Neural progenitor cell (in vitro differentiated cells): Measurements from ENCODE around the gene GPN3. TPM values are rescaled to one million over a fixed set of nuclear protein-coding genes. Genes with fewer than 3 reads are reported as not detected.

Experiments
- DNase-seq: peaks from one replicate; pipeline ENCODE4 v3.0.0-alpha.2; 2016; ENCODE audit warnings: low spot score
- H2AFZ ChIP-seq: fragments of 200-600 bp; sonication (generic); replicated peaks from 2 replicates; pipeline ENCODE4 v1.6.1; 2016; ENCODE audit warnings: antibody characterized with exemption
- H3F3A ChIP-seq: fragments of 200-600 bp; sonication (generic); 2 replicates; pipeline ENCODE4 v1.6.1; 2016; ENCODE audit warnings: antibody characterized with exemption, low read depth
- H3K27ac ChIP-seq: fragments of 200-600 bp; sonication (generic); 2 replicates; pipeline ENCODE4 v1.5.1; 2016; ENCODE audit warnings: mild to moderate bottlenecking
- H3K27me3 ChIP-seq: fragments of 200-600 bp; sonication (generic); 2 replicates; pipeline ENCODE4 v1.6.1; 2016; ENCODE audit warnings: mild to moderate bottlenecking, moderate library complexity
- H3K36me3 ChIP-seq: fragments of 200-600 bp; sonication (generic); 2 replicates; pipeline ENCODE4 v1.5.1; 2016
- H3K4me1 ChIP-seq: fragments of 200-600 bp; sonication (generic); 2 replicates; pipeline ENCODE4 v1.6.1; 2016; ENCODE audit warnings: mixed run types
- H3K4me2 ChIP-seq: fragments of 200-600 bp; sonication (generic); 2 replicates; pipeline ENCODE4 v1.6.1; 2016
- H3K4me3 ChIP-seq: fragments of 200-600 bp; sonication (generic); 2 replicates; pipeline ENCODE4 v1.5.1; 2016
- H3K79me2 ChIP-seq: fragments of 200-600 bp; sonication (generic); 2 replicates; pipeline ENCODE4 v1.6.1; 2016; ENCODE audit warnings: low read depth
- H3K9ac ChIP-seq: fragments of 200-600 bp; sonication (generic); 2 replicates; pipeline ENCODE4 v1.6.1; 2016
- H3K9me3 ChIP-seq: fragments of 200-600 bp; sonication (generic); 2 replicates; pipeline ENCODE4 v1.5.1; 2016; ENCODE audit warnings: low read depth
- H4K20me1 ChIP-seq: fragments of 200-600 bp; sonication (generic); 2 replicates; pipeline ENCODE4 v1.6.1; 2016; ENCODE audit warnings: low read depth
- H3K27ac Mint-ChIP-seq: 3 replicates; pipeline ENCODE4 v1.8.0; 2021; ENCODE audit warnings: mixed read lengths
- H3K27me3 Mint-ChIP-seq: 2 replicates; pipeline ENCODE4 v1.8.0; 2022; ENCODE audit warnings: low read depth, mild to moderate bottlenecking, inconsistent platforms, moderate library complexity, mixed read lengths; ENCODE audit not compliant: insufficient read depth
- H3K36me3 Mint-ChIP-seq: 3 replicates; pipeline ENCODE4 v1.8.0; 2021; ENCODE audit warnings: mixed read lengths
- H3K4me1 Mint-ChIP-seq: 3 replicates; pipeline ENCODE4 v1.8.0; 2021; ENCODE audit warnings: mixed read lengths
- H3K4me3 Mint-ChIP-seq: 3 replicates; pipeline ENCODE4 v1.8.0; 2021; ENCODE audit warnings: mild to moderate bottlenecking, moderate library complexity, mixed read lengths
- H3K9me3 Mint-ChIP-seq: 3 replicates; pipeline ENCODE4 v1.8.0; 2020; ENCODE audit warnings: mixed read lengths
- CTCF ChIP-seq: fragments of 200-600 bp; sonication (generic); IDR thresholded peaks from 2 replicates; pipeline ENCODE4 v1.5.1; 2017; ENCODE audit warnings: antibody characterized with exemption, mild to moderate bottlenecking
- EZH2 ChIP-seq: fragments of 200-600 bp; sonication (generic); IDR thresholded peaks from 2 replicates; pipeline ENCODE4 v1.6.1; 2017; ENCODE audit warnings: antibody characterized with exemption, mild to moderate bottlenecking, moderate library complexity
- EZH2phosphoT487 ChIP-seq: fragments of 200-600 bp; sonication (generic); IDR thresholded peaks from 2 replicates; pipeline ENCODE4 v1.6.1; 2017; ENCODE audit warnings: antibody characterized with exemption
- total RNA-seq: library from RNA; depleted of rRNA; stranded (reverse); fragments of >200 nt; gene quantifications from 2 replicates; pipeline ENCODE4 v1.2.3, GENCODE V29; 2015; ENCODE audit warnings: low replicate concordance

The GPN3 gene
- total RNA-seq, 1 donor from 2014 or later, result 62.3 TPM

DNA sequence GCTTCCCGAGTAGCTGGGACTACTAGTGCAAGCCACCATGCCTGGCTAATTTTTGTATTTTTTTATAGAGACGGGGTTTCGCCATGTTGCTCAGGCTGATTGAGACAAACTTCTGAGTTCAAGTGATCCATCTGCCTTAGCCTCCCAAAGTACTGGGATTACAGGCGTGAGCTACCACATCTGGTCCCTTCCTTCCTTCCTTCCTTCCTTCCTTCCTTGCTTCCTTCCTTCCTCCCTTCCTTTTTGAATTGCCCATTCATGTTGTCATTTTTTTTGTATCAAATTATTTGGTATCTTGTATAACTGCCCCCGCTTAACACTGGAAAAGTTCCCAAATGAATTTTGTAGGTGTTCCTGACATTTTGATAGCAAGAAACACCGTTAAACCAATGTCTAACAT is 45.8 kb upstream of the GPN3 start:
- Histone ChIP-seq H3F3A (no peaks in the 10 kb centered on the region), H3K4me1 (no peaks in the 10 kb centered on the region), H3K27me3 (peaks cover 7% of the 10 kb centered on the region), H3K36me3 (no peaks in the 10 kb centered on the region), H3K79me2 (no peaks in the 10 kb centered on the region), H4K20me1 (no peaks in the 10 kb centered on the region), H2AFZ (no peak overlapping the region), H3K27ac (no peak overlapping the region), H3K9me3 (no peaks in the 10 kb centered on the region), H3K4me3 (no peak overlapping the region), H3K9ac (no peak overlapping the region), H3K4me2 (no peak overlapping the region)
- no peak overlapping the region for H3K4me3 Mint-ChIP-seq
- no peaks in the 10 kb centered on the region for H3K36me3 Mint-ChIP-seq
- DNase-seq, result no peak
- H3K27ac Mint-ChIP-seq, result no peak overlapping the region
- no peak for TF ChIP-seq EZH2
- TF ChIP-seq EZH2phosphoT487, result no peak
- no peak for TF ChIP-seq CTCF
- no peaks in the 10 kb centered on the region for H3K27me3 Mint-ChIP-seq
- H3K4me1 Mint-ChIP-seq, result no peaks in the 10 kb centered on the region
- H3K9me3 Mint-ChIP-seq, result no peaks in the 10 kb centered on the region

DNA sequence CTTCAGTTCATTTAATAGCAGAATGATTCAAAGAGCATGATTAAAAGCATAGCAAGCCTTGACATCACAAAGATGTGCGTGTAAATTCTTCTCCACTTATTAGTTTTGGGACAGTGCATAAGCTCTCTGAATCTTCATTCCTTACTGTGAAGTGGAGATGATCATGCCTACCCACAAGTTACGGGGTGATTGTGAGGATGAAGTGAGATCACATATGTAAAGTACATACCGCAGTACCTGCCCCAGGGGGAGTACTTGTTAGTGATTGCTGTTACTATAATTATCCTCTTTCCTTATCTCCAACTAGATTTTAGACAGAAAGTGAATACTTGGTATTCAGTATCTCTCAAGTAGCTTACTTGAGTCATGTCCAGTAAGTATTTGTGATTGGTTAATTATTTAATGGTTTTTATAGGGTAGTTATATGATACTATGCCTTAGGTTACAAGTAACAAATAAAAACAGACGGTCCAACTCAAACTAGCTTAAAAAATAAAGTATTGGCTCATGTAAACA is 40.1 kb upstream of the GPN3 start:
- Histone ChIP-seq H3K4me3 (no peak overlapping the region), H3K36me3 (no peaks in the 10 kb centered on the region), H3K9ac (no peak overlapping the region), H3K4me2 (no peak overlapping the region), H3K9me3 (no peaks in the 10 kb centered on the region), H3K79me2 (no peaks in the 10 kb centered on the region), H3K4me1 (no peaks in the 10 kb centered on the region), H3F3A (no peaks in the 10 kb centered on the region), H3K27ac (no peak overlapping the region), H3K27me3 (peaks cover 2% of the 10 kb centered on the region), H4K20me1 (no peaks in the 10 kb centered on the region), H2AFZ (no peak overlapping the region)
- no peak overlapping the region for H3K27ac Mint-ChIP-seq
- peaks cover 2% of the 10 kb centered on the region for H3K36me3 Mint-ChIP-seq
- H3K4me1 Mint-ChIP-seq, result no peaks in the 10 kb centered on the region
- H3K27me3 Mint-ChIP-seq, result no peaks in the 10 kb centered on the region
- TF ChIP-seq CTCF (no peak), EZH2 (no peak), EZH2phosphoT487 (no peak)
- DNase-seq, result no peak
- no peaks in the 10 kb centered on the region for H3K9me3 Mint-ChIP-seq
- no peak overlapping the region for H3K4me3 Mint-ChIP-seq

DNA sequence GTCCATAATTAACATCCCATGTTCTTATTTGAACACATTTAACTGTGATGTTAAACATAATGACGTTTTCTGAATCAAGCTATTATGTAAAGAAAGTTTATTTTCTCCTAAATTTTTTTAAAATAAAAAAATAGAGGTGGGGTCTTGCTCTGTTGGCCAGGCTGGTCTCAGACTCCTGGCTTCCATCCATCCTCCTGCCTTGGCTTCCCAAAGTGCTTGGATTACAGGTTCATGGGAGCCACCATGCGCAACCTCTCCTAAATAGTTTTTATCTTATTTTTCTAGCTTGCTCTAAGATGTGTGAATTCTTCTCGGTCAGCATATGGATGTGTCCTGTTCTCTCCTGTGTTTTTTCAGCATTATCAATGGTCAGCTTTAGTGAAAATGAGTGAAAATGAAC is 37.3 kb upstream of the GPN3 start:
- peaks cover 17% of the 10 kb centered on the region for H3K4me1 Mint-ChIP-seq
- TF ChIP-seq EZH2 (no peak), CTCF (no peak), EZH2phosphoT487 (no peak)
- peaks cover 11% of the 10 kb centered on the region for H3K36me3 Mint-ChIP-seq

More for the DNA sequence above, 37.3 kb upstream of the GPN3 start:
- no peak overlapping the region for H3K9ac ChIP-seq
- peaks cover 8% of the 10 kb centered on the region for H3K27me3 Mint-ChIP-seq
- H3K4me3 Mint-ChIP-seq, result no peak overlapping the region
- H3K27ac ChIP-seq, result no peak overlapping the region
- H3K4me1 ChIP-seq, result peaks cover 8% of the 10 kb centered on the region
- no peaks in the 10 kb centered on the region for H3K9me3 ChIP-seq
- DNase-seq, result no peak
- no peak overlapping the region for H3K27ac Mint-ChIP-seq
- peaks cover 15% of the 10 kb centered on the region for H3K79me2 ChIP-seq
- peaks cover under 1% of the 10 kb centered on the region for H3F3A ChIP-seq
- H2AFZ ChIP-seq, result no peak overlapping the region
- no peaks in the 10 kb centered on the region for H3K36me3 ChIP-seq
- no peak overlapping the region for H3K4me3 ChIP-seq
- H3K4me2 ChIP-seq, result no peak overlapping the region
- H3K27me3 ChIP-seq, result peaks cover 11% of the 10 kb centered on the region
- peaks cover 10% of the 10 kb centered on the region for H3K9me3 Mint-ChIP-seq
- peaks cover 14% of the 10 kb centered on the region for H4K20me1 ChIP-seq
